Bronchial epithelial cell (primary cell): ENCODE results near the gene RNF26. TPM values are rescaled to one million over a fixed set of nuclear protein-coding genes. Genes with fewer than 3 reads are reported as not detected.

Source experiments
- DNase-seq: peaks from one replicate; pipeline ENCODE4 v3.0.0-alpha.2; 2010; ENCODE audit warnings: low read depth
- FAIRE-seq: peaks from 2 replicates; lab custom pipeline; 2011; peaks lifted over from hg19 to GRCh38; lab: Jason Lieb, UNC
- H3K27me3 ChIP-seq: 2 replicates; pipeline ENCODE4 v1.5.1; 2011; ENCODE audit warnings: low read length; ENCODE audit not compliant: control insufficient read depth, insufficient read depth
- H3K36me3 ChIP-seq: 2 replicates; pipeline ENCODE4 v1.5.1; 2011; ENCODE audit warnings: low read length; ENCODE audit not compliant: control insufficient read depth, insufficient read depth
- H3K4me3 ChIP-seq: 2 replicates; pipeline ENCODE4 v1.5.1; 2011; ENCODE audit warnings: mild to moderate bottlenecking, low read depth, low read length, control low read depth
- total RNA-seq: library from RNA; depleted of rRNA; stranded (reverse); fragments of >200 nt; gene quantifications from 2 replicates; pipeline ENCODE4 v1.2.1, GENCODE V29; 2014
- TF ChIP-seq, protein P1 (sequence below): IDR thresholded peaks from 2 replicates; pipeline ENCODE4 v1.5.1; 2011; ENCODE audit warnings: mild to moderate bottlenecking, moderate library complexity, low read length, control low read depth, inconsistent platforms; ENCODE audit not compliant: insufficient read depth, severe bottlenecking

RNF26 gene
- total RNA-seq, 1 donor from 2014 or later: 2.4 TPM

DNA sequence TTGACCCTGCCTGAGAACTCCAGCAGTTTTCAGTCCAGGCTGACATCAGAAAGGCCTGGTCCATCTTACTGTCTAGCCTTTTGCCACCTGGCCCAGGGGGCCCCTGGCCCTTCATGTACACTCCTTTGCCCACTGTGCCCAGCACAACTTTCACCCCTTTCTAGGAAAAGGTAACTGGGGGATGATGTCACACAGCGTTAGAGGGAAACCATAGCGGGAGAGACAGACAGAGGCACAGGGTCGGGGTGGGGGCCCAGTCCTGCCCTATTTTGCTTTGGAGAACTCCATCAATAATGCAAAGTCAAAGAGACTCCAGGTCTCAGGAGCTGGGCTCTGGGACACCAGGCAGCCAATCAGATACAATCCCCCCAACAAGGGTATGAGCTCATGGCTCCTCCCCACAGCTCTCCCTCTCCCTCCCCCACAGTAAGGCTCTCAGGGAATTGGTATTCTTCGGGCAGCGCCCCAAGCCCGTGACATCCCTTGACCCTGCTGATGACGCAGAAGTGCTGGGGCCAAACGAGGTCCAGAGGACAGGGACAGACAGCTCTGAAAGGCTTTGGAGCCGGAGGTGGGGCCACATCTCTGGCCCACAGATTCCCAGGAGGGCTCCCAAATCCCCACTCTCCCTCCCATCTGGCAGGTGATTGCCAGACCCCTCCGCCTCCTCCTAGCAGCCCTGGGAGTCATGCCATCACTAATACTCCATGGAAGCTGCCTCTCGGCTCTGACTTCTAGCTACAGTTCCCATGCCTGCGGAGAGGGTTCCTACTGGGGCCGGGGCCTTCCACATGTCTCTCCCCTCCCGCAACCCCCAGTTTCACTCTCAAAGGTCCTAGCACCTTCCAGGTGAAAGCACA, 41.2 kb downstream of the RNF26 start:
- DNase-seq (no peak), FAIRE-seq (no peak)
- no peaks in the 10 kb centered on the region for H3K27me3 ChIP-seq
- H3K36me3 ChIP-seq: no peaks in the 10 kb centered on the region
- TF ChIP-seq, protein P1, sequence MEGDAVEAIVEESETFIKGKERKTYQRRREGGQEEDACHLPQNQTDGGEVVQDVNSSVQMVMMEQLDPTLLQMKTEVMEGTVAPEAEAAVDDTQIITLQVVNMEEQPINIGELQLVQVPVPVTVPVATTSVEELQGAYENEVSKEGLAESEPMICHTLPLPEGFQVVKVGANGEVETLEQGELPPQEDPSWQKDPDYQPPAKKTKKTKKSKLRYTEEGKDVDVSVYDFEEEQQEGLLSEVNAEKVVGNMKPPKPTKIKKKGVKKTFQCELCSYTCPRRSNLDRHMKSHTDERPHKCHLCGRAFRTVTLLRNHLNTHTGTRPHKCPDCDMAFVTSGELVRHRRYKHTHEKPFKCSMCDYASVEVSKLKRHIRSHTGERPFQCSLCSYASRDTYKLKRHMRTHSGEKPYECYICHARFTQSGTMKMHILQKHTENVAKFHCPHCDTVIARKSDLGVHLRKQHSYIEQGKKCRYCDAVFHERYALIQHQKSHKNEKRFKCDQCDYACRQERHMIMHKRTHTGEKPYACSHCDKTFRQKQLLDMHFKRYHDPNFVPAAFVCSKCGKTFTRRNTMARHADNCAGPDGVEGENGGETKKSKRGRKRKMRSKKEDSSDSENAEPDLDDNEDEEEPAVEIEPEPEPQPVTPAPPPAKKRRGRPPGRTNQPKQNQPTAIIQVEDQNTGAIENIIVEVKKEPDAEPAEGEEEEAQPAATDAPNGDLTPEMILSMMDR: no peak
- no peak overlapping the region for H3K4me3 ChIP-seq

DNA sequence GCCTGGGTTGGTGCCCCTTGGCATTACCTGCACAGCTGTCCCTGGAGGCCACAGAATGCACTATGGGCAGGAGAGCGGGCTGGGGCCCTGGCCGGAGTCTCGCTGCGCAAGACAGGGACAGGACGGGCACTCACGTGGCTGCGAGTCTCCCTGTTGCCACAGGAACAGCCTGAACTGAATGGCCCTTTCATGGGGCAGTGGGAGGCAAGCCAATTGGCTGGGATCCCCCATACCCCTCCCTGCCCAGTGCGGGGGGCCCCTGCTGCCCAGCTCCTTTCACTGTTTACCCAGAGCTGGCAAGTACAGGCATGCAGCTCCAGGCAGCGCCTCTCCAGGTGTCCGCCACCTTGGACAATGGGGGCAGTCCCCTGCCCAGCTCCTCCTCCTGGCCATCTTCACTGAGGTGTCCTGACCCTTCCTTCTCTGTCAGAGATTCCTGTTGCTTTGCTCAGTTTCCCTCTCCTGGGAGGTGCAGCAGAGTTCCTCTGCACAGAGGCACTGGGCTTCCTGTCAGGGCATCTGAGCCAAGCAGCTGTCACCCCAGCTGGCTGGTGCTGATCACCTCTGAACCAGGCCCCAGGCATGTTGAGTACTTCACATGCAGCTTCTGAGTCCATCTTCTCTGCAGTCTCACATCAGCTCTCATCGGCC, 42.0 kb downstream of the RNF26 start:
- peak; percentile 69 for DNase-seq
- Histone ChIP-seq H3K27me3 (no peaks in the 10 kb centered on the region), H3K36me3 (no peaks in the 10 kb centered on the region), H3K4me3 (no peak overlapping the region)
- TF ChIP-seq, protein P1: no peak
- FAIRE-seq: peak; percentile 28

DNA sequence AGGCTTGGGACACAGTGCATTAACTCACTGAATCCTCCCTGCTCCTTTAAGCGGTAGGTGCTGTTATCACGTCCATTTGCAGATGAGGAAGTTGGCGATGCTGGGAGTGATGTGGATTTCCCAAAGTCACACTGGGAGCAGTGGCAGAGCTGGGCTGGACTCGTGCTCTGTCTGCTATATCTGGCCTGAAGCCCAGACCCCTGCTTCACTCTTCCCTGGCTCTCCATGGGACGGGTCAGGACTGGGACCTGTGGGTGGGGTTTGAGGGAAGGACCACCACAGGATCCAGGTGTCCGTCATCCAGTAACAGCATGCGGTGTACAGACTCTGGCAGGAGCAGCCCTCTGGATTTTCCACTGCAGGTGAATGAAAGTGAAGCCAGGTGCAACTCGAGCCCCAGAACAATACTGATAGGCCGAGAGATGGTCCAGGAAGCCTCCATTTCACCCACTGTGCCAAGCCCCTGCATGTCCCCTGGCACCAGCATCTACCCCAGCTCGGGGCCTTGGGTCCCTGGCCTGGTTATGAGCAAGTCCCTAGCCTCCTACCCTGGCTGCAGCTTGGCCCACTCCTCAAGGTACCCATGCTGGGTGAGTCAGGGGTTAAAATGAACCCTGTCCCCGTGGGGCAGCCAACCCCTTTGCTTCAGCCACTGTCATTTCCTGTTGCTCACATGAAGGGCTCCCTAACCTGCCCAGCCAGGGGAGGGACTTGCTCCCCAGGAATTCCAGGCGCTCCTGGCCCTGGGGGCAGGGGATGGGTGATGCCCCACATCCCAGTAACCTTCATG, 43.0 kb downstream of the RNF26 start:
- TF ChIP-seq, protein P1: no peak
- DNase-seq (peak; percentile 63), FAIRE-seq (no peak)
- Histone ChIP-seq H3K27me3 (no peaks in the 10 kb centered on the region), H3K36me3 (no peaks in the 10 kb centered on the region), H3K4me3 (no peak overlapping the region)

DNA sequence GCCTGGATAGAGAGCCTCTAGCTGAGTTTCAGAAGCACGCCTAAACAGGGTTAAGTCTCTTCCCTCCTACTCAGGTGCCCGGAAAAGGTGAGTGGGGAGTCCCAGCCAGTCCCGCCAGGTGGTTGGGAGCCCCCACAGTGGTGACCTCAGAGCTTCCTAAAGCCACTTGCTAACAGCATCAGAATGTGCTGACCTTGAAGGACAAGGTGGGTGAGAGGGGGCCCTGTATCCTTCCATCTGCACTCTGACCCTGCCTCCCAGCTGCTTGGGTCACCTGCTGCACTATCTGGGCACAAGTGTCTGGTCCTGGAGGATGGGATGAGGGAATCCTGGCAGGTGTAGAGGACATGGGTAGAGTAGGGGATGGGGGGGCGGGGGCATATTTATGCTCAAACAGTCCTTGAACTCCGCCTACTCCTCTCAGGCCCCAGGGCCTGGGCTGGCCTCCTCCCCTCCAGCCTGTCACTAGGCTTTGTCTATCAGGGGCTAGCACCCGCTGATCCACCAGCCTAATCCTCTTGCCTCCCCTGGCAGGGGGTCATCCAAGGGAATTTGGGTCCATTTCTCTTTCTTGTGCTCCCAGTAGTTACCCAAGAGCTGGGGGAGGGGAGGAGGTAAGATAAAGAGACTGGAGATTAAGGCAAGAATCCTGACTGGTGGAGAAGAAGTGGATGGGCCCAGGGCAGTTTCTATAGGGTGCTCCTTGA, 43.8 kb downstream of the RNF26 start:
- Histone ChIP-seq H3K4me3 (no peak overlapping the region), H3K27me3 (no peaks in the 10 kb centered on the region), H3K36me3 (no peaks in the 10 kb centered on the region)
- TF ChIP-seq, protein P1: no peak
- DNase-seq (no peak), FAIRE-seq (no peak)

DNA sequence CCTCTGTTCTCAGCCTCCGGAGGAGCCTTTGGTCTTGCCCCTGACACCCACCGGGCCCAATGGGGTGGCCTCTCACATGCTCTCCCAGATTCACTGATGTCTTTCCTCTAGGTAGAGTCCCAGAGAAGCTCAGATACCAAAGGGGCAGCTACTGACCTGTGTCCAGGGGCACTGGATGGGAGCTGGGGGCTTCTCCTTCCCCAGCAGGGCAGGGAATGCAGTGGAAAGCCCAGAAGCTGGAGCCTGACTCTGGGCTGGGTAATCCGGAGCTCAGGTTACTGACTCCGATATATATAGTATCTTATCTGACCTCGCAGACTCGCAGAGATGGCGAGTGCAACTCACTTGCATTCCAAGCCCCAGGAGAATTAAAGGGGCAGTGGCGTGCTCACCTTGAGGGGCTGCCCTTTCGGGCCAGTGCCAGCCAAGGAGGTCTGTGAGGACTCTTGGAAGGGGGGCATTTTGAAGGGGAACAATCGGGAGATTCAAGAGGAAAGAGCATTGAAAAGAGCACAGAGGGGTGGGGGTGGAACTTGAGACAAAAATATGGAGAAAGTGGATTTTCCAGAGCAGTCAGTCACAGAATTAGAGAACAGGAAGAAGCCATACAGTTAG, 44.6 kb downstream of the RNF26 start:
- Histone ChIP-seq H3K36me3 (no peaks in the 10 kb centered on the region), H3K4me3 (no peak overlapping the region), H3K27me3 (no peaks in the 10 kb centered on the region)
- FAIRE-seq: no peak
- DNase-seq: no peak
- TF ChIP-seq, protein P1: no peak
